Thyroid gland (tissue), 4 donors: ENCODE data around the gene PPIC.

ENCODE experiments used
- CTCF ChIP-seq, 6 experiments: fragments of 200-600 bp in 3 of 6; fragments of 450-650 bp in 3 of 6; sonication (generic) in 3 of 6; IDR thresholded peaks; one replicate each; pipeline ENCODE4 v1.5.1; 2016 to 2019; ENCODE audit warnings: antibody characterized with exemption in 6 of 6, mild to moderate bottlenecking in 2 of 6, inconsistent platforms in 1 of 6, moderate library complexity in 1 of 6
- POLR2A ChIP-seq, 2 donors: fragments of 450-650 bp; IDR thresholded peaks; one replicate each; pipeline ENCODE4 v1.6.1; 2017; ENCODE audit warnings: antibody characterized with exemption in 2 of 2, mild to moderate bottlenecking in 2 of 2, moderate library complexity in 1 of 2

- TF ChIP-seq CTCF (IDR thresholded peaks at IDR 0.05) (no peak), POLR2A (IDR thresholded peaks at IDR 0.05) (peak in 1 of 2 donors; percentile 6)
These were observed 571 bp downstream of the PPIC start for GRCh38 chr5:123035918-123036390.
